SK-N-SH (cell line): Measurements from ENCODE around the gene ZNF445.

Source experiments
- CTCF ChIP-seq: fragments of 200-600 bp; sonication (generic); IDR thresholded peaks from 2 replicates; pipeline ENCODE4 v1.6.1; 2017; ENCODE audit warnings: antibody characterized with exemption, mild to moderate bottlenecking, moderate library complexity
- EP300 ChIP-seq, 2 experiments: IDR thresholded peaks; 2 replicates each; pipeline versions ENCODE4 v1.4.0 to v1.6.1; 2012; ENCODE audit warnings: borderline replicate concordance in 1 of 2, low read depth in 1 of 2, low read length in 1 of 2
- EZH2phosphoT487 ChIP-seq: fragments of 200-600 bp; sonication (generic); IDR thresholded peaks from 2 replicates; pipeline ENCODE4 v1.6.1; 2017; ENCODE audit warnings: low read depth, mixed run types, mild to moderate bottlenecking, antibody characterized with exemption, moderate library complexity, borderline replicate concordance
- GABPA ChIP-seq: IDR thresholded peaks from 2 replicates; pipeline ENCODE4 v1.4.0; 2012; ENCODE audit warnings: low read depth, mild to moderate bottlenecking
- RAD21 ChIP-seq: IDR thresholded peaks from 2 replicates; pipeline ENCODE4 v1.6.1; 2012; ENCODE audit warnings: mild to moderate bottlenecking, low read length
- RFX5 ChIP-seq: IDR thresholded peaks from 2 replicates; pipeline ENCODE4 v1.6.1; 2012; ENCODE audit warnings: mild to moderate bottlenecking, improper control_type of control experiment, low read length
- SMC3 ChIP-seq: IDR thresholded peaks from 2 replicates; pipeline ENCODE4 v1.6.1; 2012; ENCODE audit warnings: low read depth, low read length, improper control_type of control experiment

GRCh38 chr3:44400771-44401170 is 76.7 kb downstream of the ZNF445 start:
- TF ChIP-seq EP300 (IDR thresholded peaks at IDR 0.05; ENCODE audit: borderline replicate concordance in 1 of 2, low read depth in 1 of 2, low read length in 1 of 2): no peak
- no peak for TF ChIP-seq CTCF
- no peak for TF ChIP-seq GABPA
- TF ChIP-seq RFX5: no peak
- TF ChIP-seq EZH2phosphoT487: no peak
- no peak for TF ChIP-seq SMC3
- no peak for TF ChIP-seq RAD21
